Sigmoid colon (tissue), 7 donors: ENCODE results near the gene PMS1. TPM values are rescaled to one million over a fixed set of nuclear protein-coding genes. Genes with fewer than 3 reads are reported as not detected.

ENCODE experiments used
- DNase-seq: peaks from one replicate; pipeline ENCODE4 v3.0.0-alpha.2; 2019
- H3K27ac ChIP-seq, 4 donors: fragments of 200-600 bp; sonication (generic); one replicate each; pipeline ENCODE4 v1.5.1; 2016 to 2019; ENCODE audit warnings: mild to moderate bottlenecking in 1 of 4
- H3K27me3 ChIP-seq, 3 donors: fragments of 200-600 bp; sonication (generic); one replicate each; pipeline ENCODE4 v1.5.1; 2019; ENCODE audit warnings: mild to moderate bottlenecking in 1 of 3
- H3K36me3 ChIP-seq, 4 donors: fragments of 200-600 bp; sonication (generic); one replicate each; pipeline ENCODE4 v1.5.1; 2016 to 2019
- H3K4me1 ChIP-seq, 4 donors: fragments of 200-600 bp; sonication (generic); one replicate each; pipeline ENCODE4 v1.5.1; 2017 to 2019
- H3K4me3 ChIP-seq, 4 donors: fragments of 200-600 bp; sonication (generic); one replicate each; pipeline ENCODE4 v1.5.1; 2017 to 2019; ENCODE audit warnings: mild to moderate bottlenecking in 2 of 4, moderate library complexity in 1 of 4
- H3K9me3 ChIP-seq, 4 donors: fragments of 200-600 bp in 3 of 4; sonication (generic) in 3 of 4; one replicate each; pipeline versions ENCODE4 v1.5.1 to v1.6.1; 2013 to 2019
- CTCF ChIP-seq, 4 experiments: fragments of 450-650 bp in 3 of 4; fragments of 200-600 bp in 1 of 4; IDR thresholded peaks; one replicate each; pipeline ENCODE4 v1.5.1; 2016 to 2019; ENCODE audit warnings: antibody characterized with exemption in 4 of 4, mild to moderate bottlenecking in 3 of 4, moderate library complexity in 2 of 4
- EP300 ChIP-seq, 4 donors: sonication (generic); formaldehyde crosslinking; IDR thresholded peaks; one replicate each; pipeline ENCODE4 v1.6.1; 2017; ENCODE audit warnings: antibody characterized with exemption in 4 of 4
- POLR2A ChIP-seq, 2 donors: fragments of 450-650 bp; IDR thresholded peaks; one replicate each; pipeline ENCODE4 v1.6.1; 2016; ENCODE audit warnings: antibody characterized with exemption in 2 of 2, mild to moderate bottlenecking in 2 of 2, moderate library complexity in 2 of 2
- POLR2AphosphoS5 ChIP-seq, 4 donors: sonication (generic); formaldehyde crosslinking; IDR thresholded peaks; one replicate each; pipeline ENCODE4 v1.6.1; 2017; ENCODE audit warnings: antibody characterized with exemption in 4 of 4
- WGBS, 2 donors: extraction: QIAGEN DNeasy Blood & Tissue Kit; methylation state at CpG; one replicate each; pipeline ENCODE4 v1.1.7; 2013; 5-methylcytosine and 5-hydroxymethylcytosine counted together
- intact Hi-C: fragments of 100-400 bp; cut with DNase I; formaldehyde crosslinking; loops from one replicate; pipeline ENCODE4 v1.15.1; 2023
- polyA plus RNA-seq, 3 donors: library from polyadenylated mRNA; stranded (reverse); fragments of 200-250 nt; gene quantifications; one replicate each; pipeline ENCODE4 v1.2.3, GENCODE V29; 2013
- total RNA-seq, 4 donors: library from RNA; depleted of rRNA; stranded (reverse); fragments of >200 nt; gene quantifications; one replicate each; pipeline ENCODE4 v1.1.0, GENCODE V29; 2016
- donor health status: healthy with polysubstance abuse.
- donor health status: Bipolar disorder and iron deficiency.
- donor health status: healthy.

Gene PMS1
- total and polyA plus RNA-seq, 7 donors, result 4.4 to 17.7 (median 15.1) TPM

GRCh38 chr2:189873696-189874095 lies 89.4 kb downstream of the PMS1 start:
- 97% methylated on average over 8 of the region's 8 CpGs for WGBS, 2 donors
- Histone ChIP-seq H3K4me1 (peaks cover 0 to 9% (median 0%) of the 10 kb centered on the region in 4 donors), H3K9me3 (no peaks in the 10 kb centered on the region), H3K36me3 (peaks cover 0 to 6% (median 0%) of the 10 kb centered on the region in 4 donors), H3K4me3 (no peak overlapping the region), H3K27ac (no peak overlapping the region), H3K27me3 (no peaks in the 10 kb centered on the region)
- DNase-seq, result no peak
- TF ChIP-seq POLR2AphosphoS5 (IDR thresholded peaks at IDR 0.05), result no peak
- TF ChIP-seq POLR2A (IDR thresholded peaks at IDR 0.05), result no peak
- intact Hi-C loops, result no loop called here

DNA sequence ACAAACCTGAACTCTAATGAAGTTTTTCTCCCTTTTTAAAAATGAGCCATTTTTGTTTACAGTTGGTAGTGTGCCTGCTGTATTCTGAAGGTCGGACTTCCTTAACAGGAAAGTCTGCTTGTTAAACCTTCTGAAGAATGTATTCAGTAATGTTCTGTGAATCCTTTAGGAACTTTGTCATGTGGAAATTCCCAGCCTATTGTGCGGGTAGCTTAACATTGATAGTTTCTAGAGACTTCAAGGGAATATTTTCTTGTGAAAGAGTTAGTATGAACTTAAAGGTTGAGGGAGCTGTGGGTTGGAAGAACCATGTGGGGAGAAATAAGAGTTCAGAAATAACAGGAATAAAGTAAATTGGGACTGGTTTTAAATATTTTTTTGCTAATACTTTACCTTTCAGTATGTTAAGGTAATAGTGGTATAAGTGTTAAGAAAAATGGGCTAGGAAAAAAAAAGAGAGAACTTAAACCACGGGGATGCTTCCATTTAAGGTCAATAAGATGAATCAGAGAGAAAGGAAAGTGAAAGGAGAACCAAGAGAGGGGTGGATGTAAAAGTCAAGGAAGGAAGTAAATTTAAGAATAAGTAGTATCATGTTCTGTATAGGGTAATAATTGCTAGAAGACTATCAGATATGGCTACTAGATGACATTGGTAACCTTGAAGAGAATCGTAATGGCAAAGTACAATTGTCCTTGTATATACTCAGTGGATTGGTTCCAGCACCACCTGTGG lies 90.5 kb downstream of the PMS1 start:
- Histone ChIP-seq H3K4me3 (no peak overlapping the region), H3K27ac (peak overlapping the region in 1 of 4 donors; percentile 38), H3K4me1 (peaks cover 0 to 9% (median 0%) of the 10 kb centered on the region in 4 donors), H3K9me3 (no peaks in the 10 kb centered on the region), H3K36me3 (peaks cover 0 to 6% (median 0%) of the 10 kb centered on the region in 4 donors), H3K27me3 (no peaks in the 10 kb centered on the region)
- intact Hi-C loops, result no loop called here
- WGBS, 2 donors, result 81 to 85% methylated on average over 4 of the region's 4 CpGs
- no peak for DNase-seq
- TF ChIP-seq POLR2A (IDR thresholded peaks at IDR 0.05), result no peak
- no peak for TF ChIP-seq EP300 (IDR thresholded peaks at IDR 0.05)
- no peak for TF ChIP-seq POLR2AphosphoS5 (IDR thresholded peaks at IDR 0.05)
- TF ChIP-seq CTCF (IDR thresholded peaks at IDR 0.05), result no peak

DNA sequence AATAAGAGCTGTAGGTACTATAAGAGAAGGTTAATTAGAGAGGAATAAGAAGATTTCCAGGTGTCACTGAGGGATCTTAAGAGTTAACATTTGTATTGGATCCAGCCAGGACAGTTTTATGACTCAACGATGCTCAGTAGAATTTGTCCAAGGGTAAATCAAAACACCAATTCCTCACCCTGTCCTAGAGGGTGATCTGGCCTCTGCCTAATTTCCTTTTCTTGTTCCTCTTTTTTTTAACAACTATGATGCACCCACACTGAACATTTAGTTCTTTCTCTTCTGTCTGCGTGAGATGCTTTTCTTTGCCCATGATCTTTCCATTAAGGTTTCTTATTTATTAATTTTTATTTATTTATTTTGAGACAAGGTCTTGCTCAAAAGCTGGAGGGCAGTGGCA lies 92.0 kb downstream of the PMS1 start:
- no peak overlapping the region for H3K4me3 ChIP-seq
- peaks cover 0 to 10% (median 0%) of the 10 kb centered on the region in 4 donors for H3K4me1 ChIP-seq
- DNase-seq, result no peak
- no peak overlapping the region for H3K27ac ChIP-seq
- TF ChIP-seq POLR2AphosphoS5 (IDR thresholded peaks at IDR 0.05) (no peak), CTCF (IDR thresholded peaks at IDR 0.05) (no peak), POLR2A (IDR thresholded peaks at IDR 0.05) (no peak), EP300 (IDR thresholded peaks at IDR 0.05) (peak in 1 of 4 donors; percentile 23)
- peaks cover 0 to 6% (median 0%) of the 10 kb centered on the region in 4 donors for H3K36me3 ChIP-seq
- no peaks in the 10 kb centered on the region for H3K9me3 ChIP-seq
- no peaks in the 10 kb centered on the region for H3K27me3 ChIP-seq
- intact Hi-C loops, result no loop called here
- 51 to 54% methylated on average over 2 of the region's 2 CpGs for WGBS, 2 donors

- TF ChIP-seq EP300 (IDR thresholded peaks at IDR 0.05) (no peak), POLR2AphosphoS5 (IDR thresholded peaks at IDR 0.05) (no peak), CTCF (IDR thresholded peaks at IDR 0.05) (no peak), POLR2A (IDR thresholded peaks at IDR 0.05) (no peak)
- no peak overlapping the region for H3K4me3 ChIP-seq
- no peak overlapping the region for H3K27ac ChIP-seq
- WGBS, 2 donors, result 93 to 96% methylated on average over 8 of the region's 8 CpGs
- no peaks in the 10 kb centered on the region for H3K27me3 ChIP-seq
- no peaks in the 10 kb centered on the region for H3K9me3 ChIP-seq
- peaks cover 0 to 6% (median 0%) of the 10 kb centered on the region in 4 donors for H3K36me3 ChIP-seq
- no peak for DNase-seq
- intact Hi-C loops, result no loop called here
- peaks cover 0 to 7% (median 0%) of the 10 kb centered on the region in 4 donors for H3K4me1 ChIP-seq
Measured at GRCh38 chr2:189879716-189880081, 95.4 kb downstream of the PMS1 start.

DNA sequence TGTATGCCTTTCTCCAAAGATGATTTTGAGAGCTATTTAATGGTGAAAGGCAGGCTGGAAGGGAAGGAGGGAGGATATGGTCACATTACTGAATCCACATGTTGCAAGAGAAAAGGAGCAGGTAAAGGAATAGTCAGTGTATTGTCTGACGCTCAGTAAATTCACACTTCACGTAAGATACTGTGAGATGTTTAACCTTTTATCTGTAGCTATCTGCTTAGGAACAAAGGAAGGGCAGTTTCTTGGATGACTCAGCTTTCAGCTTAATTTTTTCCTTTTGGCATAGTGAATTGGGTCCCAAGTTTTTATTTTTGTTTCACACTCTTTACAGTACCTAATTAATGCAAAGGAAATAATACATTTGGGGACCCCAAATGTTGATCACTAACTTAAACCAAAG lies 96.2 kb downstream of the PMS1 start:
- H3K4me1 ChIP-seq, result peaks cover 0 to 5% (median 0%) of the 10 kb centered on the region in 4 donors
- no peaks in the 10 kb centered on the region for H3K9me3 ChIP-seq
- intact Hi-C loops, result no loop called here
- no peak for TF ChIP-seq POLR2AphosphoS5 (IDR thresholded peaks at IDR 0.05)
- TF ChIP-seq EP300 (IDR thresholded peaks at IDR 0.05), result no peak
- no peak for TF ChIP-seq POLR2A (IDR thresholded peaks at IDR 0.05)
- no peak for TF ChIP-seq CTCF (IDR thresholded peaks at IDR 0.05)
- DNase-seq, result no peak
- H3K27ac ChIP-seq, result no peak overlapping the region
- 82 to 84% methylated on average over 2 of the region's 2 CpGs for WGBS, 2 donors
- H3K36me3 ChIP-seq, result peaks cover 0 to 6% (median 0%) of the 10 kb centered on the region in 4 donors
- H3K4me3 ChIP-seq, result no peak overlapping the region
- H3K27me3 ChIP-seq, result no peaks in the 10 kb centered on the region
